ENCODE measurements around the gene PERCC1.

DNA sequence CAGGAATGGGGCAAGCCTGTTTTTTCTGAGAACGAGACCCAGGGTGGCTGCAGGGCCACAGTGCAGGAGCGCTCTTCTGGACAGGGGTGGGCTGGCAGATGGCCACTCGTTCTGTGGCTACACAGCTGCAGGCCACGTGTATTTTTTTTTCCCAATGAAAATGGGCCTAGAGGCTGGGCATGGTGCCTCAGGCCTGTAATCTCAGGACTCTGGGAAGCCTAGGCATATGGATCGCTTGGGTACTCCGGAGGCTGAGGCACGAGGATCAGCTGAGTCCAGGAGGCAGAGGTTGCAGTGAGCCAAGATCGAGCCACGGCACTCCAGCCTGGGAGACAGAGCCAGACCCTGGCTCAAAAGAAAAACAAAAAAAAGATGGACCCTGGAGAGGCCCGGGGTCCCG is 23.1 kb upstream of the PERCC1 start:
- TF ChIP-seq, protein P1, sequence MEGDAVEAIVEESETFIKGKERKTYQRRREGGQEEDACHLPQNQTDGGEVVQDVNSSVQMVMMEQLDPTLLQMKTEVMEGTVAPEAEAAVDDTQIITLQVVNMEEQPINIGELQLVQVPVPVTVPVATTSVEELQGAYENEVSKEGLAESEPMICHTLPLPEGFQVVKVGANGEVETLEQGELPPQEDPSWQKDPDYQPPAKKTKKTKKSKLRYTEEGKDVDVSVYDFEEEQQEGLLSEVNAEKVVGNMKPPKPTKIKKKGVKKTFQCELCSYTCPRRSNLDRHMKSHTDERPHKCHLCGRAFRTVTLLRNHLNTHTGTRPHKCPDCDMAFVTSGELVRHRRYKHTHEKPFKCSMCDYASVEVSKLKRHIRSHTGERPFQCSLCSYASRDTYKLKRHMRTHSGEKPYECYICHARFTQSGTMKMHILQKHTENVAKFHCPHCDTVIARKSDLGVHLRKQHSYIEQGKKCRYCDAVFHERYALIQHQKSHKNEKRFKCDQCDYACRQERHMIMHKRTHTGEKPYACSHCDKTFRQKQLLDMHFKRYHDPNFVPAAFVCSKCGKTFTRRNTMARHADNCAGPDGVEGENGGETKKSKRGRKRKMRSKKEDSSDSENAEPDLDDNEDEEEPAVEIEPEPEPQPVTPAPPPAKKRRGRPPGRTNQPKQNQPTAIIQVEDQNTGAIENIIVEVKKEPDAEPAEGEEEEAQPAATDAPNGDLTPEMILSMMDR (IDR thresholded peaks at IDR 0.05; ENCODE audit: low read depth, low read length, poor library complexity, severe bottlenecking) = no peak
- no peak for TF ChIP-seq EZH2phosphoT487 (IDR thresholded peaks at IDR 0.05; ENCODE audit: borderline replicate concordance, low read length)
